Esophagus squamous epithelium (tissue), 4 donors: ENCODE results near the gene FNDC3B.

Experiments used
- POLR2A ChIP-seq, 4 donors: fragments of 450-650 bp; IDR thresholded peaks; one replicate each; pipeline ENCODE4 v1.6.1; 2017; ENCODE audit warnings: antibody characterized with exemption in 4 of 4, mild to moderate bottlenecking in 4 of 4, moderate library complexity in 3 of 4
- TF ChIP-seq, protein P1 (sequence below), 6 experiments: fragments of 450-650 bp in 4 of 6; fragments of 200-600 bp in 2 of 6; sonication (generic) in 2 of 6; IDR thresholded peaks; one replicate each; pipeline ENCODE4 v1.5.1; 2016 to 2019; ENCODE audit warnings: antibody characterized with exemption in 6 of 6, mild to moderate bottlenecking in 4 of 6, moderate library complexity in 4 of 6

DNA sequence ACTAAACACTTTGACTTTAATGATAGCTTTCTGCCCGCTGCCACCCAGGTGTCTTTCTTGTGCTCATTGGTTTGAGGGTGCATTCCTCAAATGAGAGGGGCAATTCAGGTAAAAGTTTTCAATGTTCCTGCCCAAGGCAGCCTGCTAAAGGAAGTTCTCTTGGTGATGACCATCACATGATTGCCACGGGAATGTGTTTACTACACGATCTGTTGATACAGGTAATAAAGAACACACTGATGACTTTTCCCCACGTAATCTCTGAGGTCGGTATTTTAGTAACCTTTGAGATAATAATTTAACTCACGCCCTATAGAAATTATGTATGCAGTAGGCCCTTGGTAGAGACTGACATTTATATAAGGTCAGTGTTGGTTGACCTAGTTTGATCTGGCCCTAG lies 39.3 kb downstream of the FNDC3B start:
- TF ChIP-seq, protein P1, sequence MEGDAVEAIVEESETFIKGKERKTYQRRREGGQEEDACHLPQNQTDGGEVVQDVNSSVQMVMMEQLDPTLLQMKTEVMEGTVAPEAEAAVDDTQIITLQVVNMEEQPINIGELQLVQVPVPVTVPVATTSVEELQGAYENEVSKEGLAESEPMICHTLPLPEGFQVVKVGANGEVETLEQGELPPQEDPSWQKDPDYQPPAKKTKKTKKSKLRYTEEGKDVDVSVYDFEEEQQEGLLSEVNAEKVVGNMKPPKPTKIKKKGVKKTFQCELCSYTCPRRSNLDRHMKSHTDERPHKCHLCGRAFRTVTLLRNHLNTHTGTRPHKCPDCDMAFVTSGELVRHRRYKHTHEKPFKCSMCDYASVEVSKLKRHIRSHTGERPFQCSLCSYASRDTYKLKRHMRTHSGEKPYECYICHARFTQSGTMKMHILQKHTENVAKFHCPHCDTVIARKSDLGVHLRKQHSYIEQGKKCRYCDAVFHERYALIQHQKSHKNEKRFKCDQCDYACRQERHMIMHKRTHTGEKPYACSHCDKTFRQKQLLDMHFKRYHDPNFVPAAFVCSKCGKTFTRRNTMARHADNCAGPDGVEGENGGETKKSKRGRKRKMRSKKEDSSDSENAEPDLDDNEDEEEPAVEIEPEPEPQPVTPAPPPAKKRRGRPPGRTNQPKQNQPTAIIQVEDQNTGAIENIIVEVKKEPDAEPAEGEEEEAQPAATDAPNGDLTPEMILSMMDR (IDR thresholded peaks at IDR 0.05), result no peak
- no peak for TF ChIP-seq POLR2A (IDR thresholded peaks at IDR 0.05)
